Right lobe of liver (tissue), 6 donors: Measurements from ENCODE around the gene EZH1. TPM values are rescaled to one million over a fixed set of nuclear protein-coding genes. Genes with fewer than 3 reads are reported as not detected.
A peak's percentile ranks its signal among the peaks of the same experiment; 100 is the strongest.

ENCODE experiments used
- ATAC-seq, 4 donors: fragments of 200-7000 bp; cut with Tn5 transposase; one replicate each; pipeline ENCODE4 v1.9.1; 2020; ENCODE audit warnings: mild to moderate bottlenecking in 4 of 4, moderate library complexity in 4 of 4
- DNase-seq, 3 donors: peaks; one replicate each; pipeline ENCODE4 v3.0.0-alpha.2; 2020
- H3K27ac ChIP-seq, 3 donors: fragments of 200-600 bp; one replicate each; pipeline ENCODE4 v1.8.0; 2022
- H3K27me3 ChIP-seq, 2 donors: fragments of 200-600 bp; one replicate each; pipeline ENCODE4 v1.8.0; 2022
- H3K36me3 ChIP-seq, 4 donors: fragments of 200-600 bp; sonication (generic) in 1 of 4; one replicate each; pipeline versions ENCODE4 v1.5.1 to v1.8.0; 2017 to 2022; ENCODE audit warnings: control low read depth in 1 of 4
- H3K4me1 ChIP-seq, 4 donors: fragments of 200-600 bp; sonication (generic) in 1 of 4; one replicate each; pipeline versions ENCODE4 v1.5.1 to v1.8.0; 2017 to 2022; ENCODE audit warnings: control low read depth in 1 of 4
- H3K4me3 ChIP-seq, 3 donors: fragments of 200-600 bp; one replicate each; pipeline ENCODE4 v1.8.0; 2022
- H3K9me3 ChIP-seq, 4 donors: fragments of 200-600 bp; sonication (generic) in 1 of 4; one replicate each; pipeline versions ENCODE4 v1.5.1 to v1.8.0; 2017 to 2022; ENCODE audit warnings: control low read depth in 1 of 4
- CTCF ChIP-seq, 4 donors: fragments of 200-600 bp in 3 of 4; fragments of 450-650 bp in 1 of 4; IDR thresholded peaks; one replicate each; pipeline versions ENCODE4 v1.5.1 to v1.8.0; 2016 to 2022; ENCODE audit warnings: antibody characterized with exemption in 4 of 4, mild to moderate bottlenecking in 2 of 4
- POLR2A ChIP-seq: fragments of 450-650 bp; IDR thresholded peaks from one replicate; pipeline ENCODE4 v1.6.1; 2017; ENCODE audit warnings: antibody characterized with exemption, mild to moderate bottlenecking
- WGBS: methylation state at CpG from one replicate; pipeline ENCODE4 v1.1.6; 2018; ENCODE audit warnings: low coverage, low lambda C conversion rate; ENCODE audit not compliant: insufficient coverage; ENCODE audit errors: missing lambda C conversion rate; 5-methylcytosine and 5-hydroxymethylcytosine counted together
- intact Hi-C, 2 donors: fragments of 100-400 bp; cut with DNase I; formaldehyde crosslinking; loops; one replicate each; pipeline versions ENCODE4 v1.11.2 to v1.14.1; 2022
- total RNA-seq, 6 experiments: library from RNA; depleted of rRNA in 2 of 6; stranded (reverse); fragments of >200 nt in 2 of 6; fragmentation: NEBNext Ultra II Directional in 3 of 6; extraction: Animal tissue kit (Norgen Biotek cat#: 25700) in 3 of 6; gene quantifications; one replicate each; pipeline versions ENCODE4 v1.1.0 to v1.2.4, GENCODE V29; 2016 to 2023
- donor health status: DM: no; HTN: yes; CAD: no.
- donor health status: DM: no; HTN: no; CAD: no.
- donor health status: DM: no; HTN: no; CAD: no.
- donor health status: DM: no; HTN: yes; CAD: no.
- donor health status: DM: no; HTN: yes; CAD: no.

The EZH1 gene
- total RNA-seq, 6 experiments from 2014 or later = 5.5 to 16.5 (median 10.8) TPM

GRCh38 chr17:42754782-42755181 lies 9.9 kb upstream of the EZH1 start:
- Histone ChIP-seq H3K9me3 (no peaks in the 10 kb centered on the region), H3K4me3 (no peak overlapping the region), H3K4me1 (peaks cover 0 to 8% (median 2%) of the 10 kb centered on the region in 4 donors), H3K27me3 (no peaks in the 10 kb centered on the region), H3K36me3 (no peaks in the 10 kb centered on the region), H3K27ac (no peak overlapping the region)
- TF ChIP-seq POLR2A (no peak), CTCF (IDR thresholded peaks at IDR 0.05) (no peak)
- intact Hi-C loops = no loop called here
- ATAC-seq = no peak
- DNase-seq = no peak
- 80% methylated on average over 1 of the region's 3 CpGs for WGBS

GRCh38 chr17:42751628-42752027 lies 6.8 kb upstream of the EZH1 start:
- WGBS = 38% methylated on average over 6 of the region's 7 CpGs
- ATAC-seq = no peak
- no peak for DNase-seq
- H3K4me1 ChIP-seq = peaks cover 0 to 26% (median 4%) of the 10 kb centered on the region in 4 donors
- no peaks in the 10 kb centered on the region for H3K27me3 ChIP-seq
- intact Hi-C loops = no loop called here
- no peaks in the 10 kb centered on the region for H3K9me3 ChIP-seq
- H3K36me3 ChIP-seq = no peaks in the 10 kb centered on the region
- no peak overlapping the region for H3K4me3 ChIP-seq
- H3K27ac ChIP-seq = no peak overlapping the region
- TF ChIP-seq POLR2A (no peak), CTCF (IDR thresholded peaks at IDR 0.05) (no peak)

- WGBS = 36% methylated on average over 3 of the region's 3 CpGs
- intact Hi-C loops = no loop called here
- Histone ChIP-seq H3K36me3 (no peaks in the 10 kb centered on the region), H3K27ac (peak overlapping the region in 1 of 3 donors; percentile 2), H3K27me3 (no peaks in the 10 kb centered on the region), H3K4me1 (peaks cover 0 to 26% (median 4%) of the 10 kb centered on the region in 4 donors), H3K9me3 (no peaks in the 10 kb centered on the region), H3K4me3 (no peak overlapping the region)
- TF ChIP-seq POLR2A (no peak), CTCF (IDR thresholded peaks at IDR 0.05) (no peak)
- ATAC-seq (peak; percentile 58 to 86 (median 81)), DNase-seq (no peak)
These were observed 6.0 kb upstream of the EZH1 start for GRCh38 chr17:42750739-42751344.

GRCh38 chr17:42748908-42749798 lies 4.3 kb upstream of the EZH1 start:
- Histone ChIP-seq H3K4me3 (no peak overlapping the region), H3K9me3 (no peaks in the 10 kb centered on the region), H3K36me3 (no peaks in the 10 kb centered on the region), H3K27ac (peak overlapping the region in 2 of 3 donors; percentile 4 to 5), H3K4me1 (peaks cover 0 to 27% (median 4%) of the 10 kb centered on the region in 4 donors), H3K27me3 (no peaks in the 10 kb centered on the region)
- no peak for TF ChIP-seq CTCF (IDR thresholded peaks at IDR 0.05)
- TF ChIP-seq POLR2A = no peak
- intact Hi-C loops = no loop called here
- 60% methylated on average over 11 of the region's 11 CpGs for WGBS
- DNase-seq = no peak
- no peak for ATAC-seq
